NCI-H524 treated with DMSO at 0.1 percent for 48 hours (cell line): ENCODE measurements around the gene DGLUCY.
A peak's percentile ranks its signal among the peaks of the same experiment; 100 is the strongest.
"Not testable (repeated sequence)": the region's sequence is repeated elsewhere in the genome, so short reads cannot be mapped to it uniquely, and the experiment has no call there.

ENCODE experiments used
- DNase-seq: peaks from one replicate; lab custom pipeline; 2025; lab: John Stamatoyannopoulos, UW

DGLUCY gene

DNA sequence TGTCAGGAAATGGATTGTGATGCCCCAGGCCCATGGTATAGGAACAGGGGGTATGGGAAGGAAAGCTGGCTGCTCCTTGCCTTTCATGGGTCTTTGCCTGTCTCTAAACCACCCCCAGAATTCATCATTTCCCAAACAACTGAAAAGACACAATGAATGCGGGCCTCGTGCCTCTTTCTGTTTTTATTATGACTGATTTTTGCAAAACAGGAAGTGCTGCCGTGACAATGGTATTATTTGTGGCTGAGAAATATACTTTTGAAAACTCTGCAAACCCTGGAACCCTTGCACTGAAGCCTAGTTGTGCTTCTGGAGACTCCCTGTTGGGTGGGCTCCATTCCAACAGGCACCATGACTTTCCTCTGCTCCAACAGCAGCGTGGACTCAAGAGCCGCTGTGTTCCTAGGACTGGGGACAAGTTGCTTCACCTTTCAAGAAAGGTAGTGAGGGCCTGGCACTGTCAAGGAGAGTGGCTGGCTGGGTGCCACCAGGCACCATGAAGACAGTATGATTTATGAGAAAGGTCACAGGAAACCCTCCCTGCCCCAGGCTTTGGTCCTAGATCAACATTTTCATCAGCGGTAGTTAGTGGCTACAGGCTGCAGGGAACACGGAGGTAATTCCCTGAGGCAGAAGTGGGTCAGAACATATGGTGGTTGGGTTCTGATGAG lies 4.8 kb upstream of the DGLUCY start:
- no peak for DNase-seq

GRCh38 chr14:91111443-91111842 lies 2.4 kb upstream of the DGLUCY start:
- DNase-seq, result no peak

DNA sequence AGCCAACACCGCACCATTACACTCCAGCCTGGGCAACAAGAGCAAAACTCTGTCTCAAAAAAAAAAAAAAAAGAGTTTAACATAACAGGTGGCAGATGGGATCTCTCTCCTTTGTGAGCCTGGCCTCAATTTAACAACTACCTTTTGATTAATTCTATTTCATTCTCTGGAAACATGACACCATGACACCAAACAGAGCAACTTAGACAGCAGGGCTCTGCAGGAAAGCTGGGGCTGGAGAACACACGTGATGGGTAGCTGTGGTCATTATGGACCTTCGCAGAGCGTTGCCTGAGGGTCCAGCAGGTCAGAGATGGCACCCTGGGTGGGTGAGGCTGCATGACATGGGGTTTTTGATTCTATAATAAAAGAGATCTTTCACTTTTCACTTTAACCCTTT lies 1.7 kb upstream of the DGLUCY start:
- DNase-seq, result peak; percentile 86

- DNase-seq, result no peak
Measured at GRCh38 chr14:91114079-91115065, 499 bp downstream of the DGLUCY start.

- no peak for DNase-seq
Measured at GRCh38 chr14:91115986-91116770, 2.3 kb downstream of the DGLUCY start.

DNA sequence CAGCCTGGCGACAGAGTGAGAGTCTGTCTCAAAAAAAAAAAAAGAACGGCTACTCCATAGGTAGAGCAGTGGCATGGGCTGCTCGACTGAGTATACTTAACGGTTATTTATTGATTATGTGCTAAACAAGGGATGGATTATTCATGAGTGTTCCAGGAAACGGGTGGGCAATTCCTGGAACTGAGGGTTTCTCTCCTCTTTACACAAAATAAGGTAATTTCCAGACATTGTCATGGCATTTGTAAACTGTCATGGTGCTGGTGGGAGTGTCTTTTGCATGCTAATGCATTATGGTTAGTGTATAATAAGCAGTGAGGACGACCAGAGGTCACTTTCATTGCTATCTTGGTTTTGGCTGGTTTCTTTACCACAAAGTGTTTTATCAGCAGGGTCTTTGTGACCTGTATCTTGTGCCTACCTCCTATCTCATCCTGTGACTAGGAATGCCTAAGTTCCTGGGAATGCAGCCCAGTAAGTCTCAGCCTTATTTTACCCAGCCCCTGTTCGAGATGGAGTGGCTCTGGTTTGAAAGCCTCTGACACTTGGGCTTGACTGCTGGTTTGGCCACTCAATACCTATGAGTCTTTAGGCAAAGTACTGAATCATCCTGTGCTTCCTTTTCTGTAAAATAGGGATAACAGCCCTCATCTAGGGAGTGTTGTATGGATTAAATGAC lies 3.2 kb downstream of the DGLUCY start:
- no peak for DNase-seq

- DNase-seq, result no peak
Measured at GRCh38 chr14:91117960-91118359, 4.1 kb downstream of the DGLUCY start.

GRCh38 chr14:91118511-91119068 lies 4.7 kb downstream of the DGLUCY start:
- DNase-seq, result no peak

GRCh38 chr14:91119556-91120311 lies 5.9 kb downstream of the DGLUCY start:
- DNase-seq, result no peak

DNA sequence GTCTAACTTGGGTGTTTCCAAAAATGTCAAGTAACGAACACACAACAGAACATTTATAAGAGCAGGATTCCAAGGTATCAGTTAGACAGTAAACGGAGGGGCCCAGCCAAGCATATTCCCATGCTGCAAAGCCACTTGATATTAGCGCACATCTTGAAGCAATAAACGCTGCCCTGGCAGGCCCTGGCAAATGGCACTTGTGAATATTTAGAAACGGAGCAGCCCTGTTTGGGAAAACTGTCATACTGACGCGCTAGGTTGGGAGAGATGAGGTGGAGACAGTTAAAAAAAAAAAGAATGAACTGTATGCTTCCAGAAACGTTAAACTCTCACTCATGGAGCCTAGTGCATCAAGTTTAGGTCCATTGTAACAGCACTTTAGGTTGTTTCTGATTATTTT lies 9.3 kb downstream of the DGLUCY start:
- no peak for DNase-seq

DNA sequence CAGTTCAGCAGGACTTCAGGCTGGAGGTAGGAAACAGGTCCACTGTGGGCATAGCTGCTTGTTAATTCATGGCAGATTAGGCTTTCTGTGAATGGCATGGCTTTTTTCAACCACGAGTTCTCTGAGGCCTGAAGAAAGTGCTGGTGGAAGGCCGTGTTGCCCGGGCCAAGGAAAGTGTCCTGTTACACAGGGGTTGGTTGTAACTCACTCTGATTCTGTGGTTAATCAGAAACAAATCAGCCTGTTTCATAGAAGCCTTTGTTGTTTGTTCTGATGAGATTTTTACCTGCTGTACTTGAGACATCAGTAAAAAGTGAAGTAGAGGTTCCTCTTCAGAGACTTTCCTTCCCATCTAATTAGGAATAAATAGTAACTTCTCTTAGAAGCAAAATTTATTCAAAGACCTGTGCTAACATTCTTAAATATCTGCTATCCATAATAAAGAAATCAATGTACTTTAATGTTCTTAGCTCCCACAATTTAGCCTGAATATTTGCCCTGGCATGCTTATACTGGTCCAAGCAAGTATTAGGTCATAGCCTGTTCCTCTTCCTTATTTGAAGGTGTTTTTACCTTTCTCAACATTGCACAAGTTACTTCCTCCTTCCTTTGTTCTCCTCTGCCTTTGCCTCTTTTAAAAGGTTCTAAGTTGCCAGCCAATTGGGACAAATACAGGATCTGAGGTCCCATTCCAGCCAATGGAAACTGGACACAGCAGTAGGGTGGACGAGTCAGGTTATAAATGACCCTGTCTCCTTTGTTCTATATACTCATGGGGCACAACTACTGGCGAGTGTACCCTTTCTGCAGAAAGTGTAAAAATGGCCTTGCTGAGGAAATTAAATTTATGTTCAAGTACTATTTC lies 10.8 kb downstream of the DGLUCY start:
- not testable (repeated sequence) for DNase-seq

- DNase-seq, result no peak
Measured at GRCh38 chr14:91125271-91125660, 11.4 kb downstream of the DGLUCY start.

DNA sequence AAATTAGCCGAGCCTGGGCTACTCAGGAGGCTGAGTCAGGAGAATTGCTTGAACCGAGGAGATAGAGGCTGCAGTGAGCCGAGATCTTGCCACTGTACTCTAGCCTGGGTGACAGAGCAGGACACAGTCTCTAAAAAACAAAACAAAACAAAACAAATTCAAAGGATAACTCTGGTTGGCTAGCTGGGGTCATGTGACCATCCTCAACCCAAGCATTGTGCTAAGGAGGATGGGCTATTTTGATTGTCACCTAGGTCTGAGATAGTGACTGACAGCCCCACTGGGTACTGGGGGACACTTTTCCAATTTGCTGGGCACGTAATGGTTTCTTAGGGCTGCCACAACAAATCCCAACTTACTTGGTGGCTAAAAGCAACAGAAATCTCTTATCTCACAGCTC lies 11.9 kb downstream of the DGLUCY start:
- no peak for DNase-seq

DNA sequence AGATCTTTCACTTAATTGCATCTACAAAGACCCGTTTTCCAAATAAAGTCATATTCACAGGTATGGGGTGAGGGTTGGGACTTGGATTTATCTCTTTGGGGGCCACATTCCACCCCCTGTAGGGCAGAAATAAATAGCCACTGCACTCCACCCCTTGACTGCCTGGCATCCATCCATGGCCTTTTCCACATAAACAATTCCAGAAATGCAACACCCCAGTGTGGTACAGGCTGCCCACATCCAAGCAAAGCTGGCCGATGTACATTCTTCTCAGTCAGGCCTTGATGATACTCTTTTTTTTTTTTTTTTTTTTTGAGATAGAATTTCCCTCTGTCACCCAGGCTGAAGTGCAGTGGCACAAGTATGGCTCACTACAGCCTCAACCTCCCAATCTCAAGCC lies 12.9 kb downstream of the DGLUCY start:
- DNase-seq, result no peak

- DNase-seq, result no peak
Measured at GRCh38 chr14:91127401-91127801, 13.5 kb downstream of the DGLUCY start.

GRCh38 chr14:91127924-91128323 lies 14.1 kb downstream of the DGLUCY start:
- DNase-seq, result no peak

DNA sequence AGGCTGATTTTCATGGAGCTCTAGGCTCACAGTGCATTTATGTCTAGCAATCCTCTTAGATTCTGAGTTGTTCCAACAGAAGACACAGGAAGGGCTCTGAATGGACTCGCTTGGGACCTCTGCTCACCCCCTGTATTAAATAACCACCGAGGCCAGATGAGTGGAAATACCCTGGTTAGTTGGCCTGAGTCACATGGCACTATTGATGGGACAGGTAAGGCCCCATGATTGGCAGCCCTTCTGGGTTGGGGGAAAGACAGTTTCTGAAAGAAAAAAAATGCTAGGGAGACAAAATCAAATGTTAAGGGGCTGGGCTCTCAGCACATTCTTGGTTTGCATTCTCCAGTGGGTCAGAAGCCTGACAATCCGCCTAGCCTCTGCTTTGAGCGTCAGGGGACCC lies 14.8 kb downstream of the DGLUCY start:
- DNase-seq, result no peak

DNA sequence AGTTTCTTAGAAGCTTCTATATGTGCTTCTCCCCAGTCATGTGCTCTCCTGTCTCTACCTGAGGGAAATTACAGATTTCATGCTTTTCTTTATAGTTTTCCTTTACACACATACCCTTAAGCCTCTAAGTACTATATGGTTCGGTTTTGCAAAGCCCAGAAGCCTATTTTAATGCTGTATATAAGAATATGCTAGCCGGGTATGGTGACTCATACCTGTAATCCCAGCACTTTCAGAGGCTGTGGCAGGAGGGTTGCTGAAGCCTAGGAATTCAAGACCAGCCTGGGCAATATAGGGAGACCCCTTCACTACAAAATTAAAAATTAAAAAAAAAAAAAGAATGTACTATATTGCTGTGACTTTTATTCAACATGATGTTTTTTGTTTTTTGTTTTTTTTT lies 15.4 kb downstream of the DGLUCY start:
- no peak for DNase-seq

DNA sequence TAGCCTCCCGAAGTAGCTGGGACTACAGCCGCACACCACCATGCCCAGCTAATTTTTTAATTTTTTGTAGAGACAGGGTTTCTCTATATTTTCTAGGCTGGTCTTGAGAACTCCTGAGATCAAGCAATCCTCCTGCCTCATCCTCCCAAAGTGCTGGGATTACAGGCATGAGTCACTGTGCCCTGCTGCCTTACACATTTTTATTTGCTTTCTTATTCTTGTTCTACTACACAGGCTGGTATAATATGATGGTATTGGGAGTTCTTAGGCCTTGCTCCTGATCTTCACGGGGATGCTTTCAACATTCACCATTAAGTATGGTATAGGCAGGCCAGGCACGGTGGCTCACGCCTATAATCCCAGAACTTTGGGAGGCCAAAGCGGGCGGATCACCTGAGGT lies 21.2 kb downstream of the DGLUCY start:
- no peak for DNase-seq
